Memory B cell (primary cell): ENCODE results near the gene GFM1.

ENCODE experiments used
- ATAC-seq: fragments of 150-1000 bp; cut with Tn5 transposase; 2 replicates; pipeline ENCODE4 v1.10.0; 2021; ENCODE audit warnings: low read depth, mild to moderate bottlenecking, moderate library complexity
- DNase-seq, 2 donors: peaks; one replicate each; pipeline ENCODE4 v3.0.0; 2022; ENCODE audit warnings: low spot score in 2 of 2
- H3K27ac Mint-ChIP-seq: one replicate; pipeline ENCODE4 v1.8.0; 2022; ENCODE audit warnings: mild to moderate bottlenecking, moderate library complexity, mixed read lengths
- H3K27me3 Mint-ChIP-seq: one replicate; pipeline ENCODE4 v1.8.0; 2022; ENCODE audit warnings: mixed read lengths
- H3K36me3 Mint-ChIP-seq: one replicate; pipeline ENCODE4 v1.8.0; 2022; ENCODE audit warnings: mild to moderate bottlenecking, mixed read lengths
- H3K4me1 Mint-ChIP-seq: one replicate; pipeline ENCODE4 v1.8.0; 2022; ENCODE audit warnings: mixed read lengths
- H3K4me3 Mint-ChIP-seq: one replicate; pipeline ENCODE4 v1.8.0; 2022; ENCODE audit warnings: mild to moderate bottlenecking, moderate library complexity, mixed read lengths
- H3K9me3 Mint-ChIP-seq: one replicate; pipeline ENCODE4 v1.8.0; 2022; ENCODE audit warnings: mixed read lengths

The GFM1 gene

GRCh38 chr3:158659454-158660237, 15.3 kb downstream of the GFM1 start:
- no peak for DNase-seq
- peak; percentile 51 for ATAC-seq
- H3K9me3 Mint-ChIP-seq: no peaks in the 10 kb centered on the region
- H3K4me3 Mint-ChIP-seq: no peak overlapping the region
- H3K27me3 Mint-ChIP-seq: no peaks in the 10 kb centered on the region
- peaks cover 18% of the 10 kb centered on the region for H3K36me3 Mint-ChIP-seq
- H3K27ac Mint-ChIP-seq: no peak overlapping the region
- no peaks in the 10 kb centered on the region for H3K4me1 Mint-ChIP-seq

- H3K36me3 Mint-ChIP-seq: peaks cover 24% of the 10 kb centered on the region
- no peaks in the 10 kb centered on the region for H3K27me3 Mint-ChIP-seq
- no peaks in the 10 kb centered on the region for H3K9me3 Mint-ChIP-seq
- no peak overlapping the region for H3K27ac Mint-ChIP-seq
- H3K4me3 Mint-ChIP-seq: no peak overlapping the region
- no peak for DNase-seq
- ATAC-seq: no peak
- H3K4me1 Mint-ChIP-seq: no peaks in the 10 kb centered on the region
These were observed 16.4 kb downstream of the GFM1 start for GRCh38 chr3:158660711-158661110.

DNA sequence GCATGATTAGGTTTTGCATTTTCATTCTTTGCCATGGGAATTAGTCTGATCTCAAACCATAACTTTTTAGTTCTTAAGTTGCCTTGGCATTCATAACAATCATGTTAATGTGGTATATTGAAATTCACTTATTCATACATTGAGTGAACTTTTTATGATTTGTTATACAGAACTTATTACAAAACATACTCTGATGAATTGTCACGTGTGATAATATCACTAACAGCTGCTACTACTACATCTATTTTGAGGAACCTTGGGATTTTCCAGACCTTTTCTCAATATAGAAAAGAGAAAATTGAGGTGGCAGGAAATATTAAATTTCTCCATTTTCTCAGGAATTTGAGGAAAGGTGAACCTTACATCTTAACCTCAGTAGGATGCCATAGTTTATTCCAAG, 18.9 kb downstream of the GFM1 start:
- H3K9me3 Mint-ChIP-seq: no peaks in the 10 kb centered on the region
- peaks cover 21% of the 10 kb centered on the region for H3K36me3 Mint-ChIP-seq
- ATAC-seq (no peak), DNase-seq (no peak)
- H3K4me3 Mint-ChIP-seq: no peak overlapping the region
- H3K4me1 Mint-ChIP-seq: no peaks in the 10 kb centered on the region
- no peak overlapping the region for H3K27ac Mint-ChIP-seq
- no peaks in the 10 kb centered on the region for H3K27me3 Mint-ChIP-seq

DNA sequence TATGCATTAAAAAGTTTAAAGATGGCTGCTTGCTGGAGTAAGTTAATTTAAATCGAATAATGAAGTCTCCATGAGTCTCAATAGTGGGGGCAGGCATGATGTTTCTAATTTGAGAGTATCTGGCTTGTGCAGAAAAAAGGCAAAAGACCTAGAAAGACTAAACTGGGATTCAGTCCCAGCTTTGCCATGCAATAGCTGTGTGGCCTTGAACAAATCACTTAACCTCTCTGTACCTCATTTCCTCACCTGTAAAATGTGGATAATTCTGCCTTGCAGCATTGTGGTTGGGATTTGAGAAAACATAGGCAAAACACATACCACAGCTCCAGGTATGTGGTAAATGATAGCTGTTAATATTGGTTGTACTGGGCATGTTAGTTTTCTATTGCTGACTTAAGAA, 19.5 kb downstream of the GFM1 start:
- Mint-ChIP-seq H3K27me3 (no peaks in the 10 kb centered on the region), H3K4me3 (no peak overlapping the region), H3K9me3 (no peaks in the 10 kb centered on the region), H3K4me1 (no peaks in the 10 kb centered on the region), H3K36me3 (peaks cover 23% of the 10 kb centered on the region), H3K27ac (no peak overlapping the region)
- ATAC-seq (no peak), DNase-seq (no peak)

- no peaks in the 10 kb centered on the region for H3K9me3 Mint-ChIP-seq
- no peak overlapping the region for H3K27ac Mint-ChIP-seq
- DNase-seq: no peak
- H3K4me3 Mint-ChIP-seq: no peak overlapping the region
- H3K4me1 Mint-ChIP-seq: peaks cover 2% of the 10 kb centered on the region
- ATAC-seq: no peak
- H3K27me3 Mint-ChIP-seq: no peaks in the 10 kb centered on the region
- peaks cover 21% of the 10 kb centered on the region for H3K36me3 Mint-ChIP-seq
These were observed 22.1 kb downstream of the GFM1 start for GRCh38 chr3:158666416-158666815.

DNA sequence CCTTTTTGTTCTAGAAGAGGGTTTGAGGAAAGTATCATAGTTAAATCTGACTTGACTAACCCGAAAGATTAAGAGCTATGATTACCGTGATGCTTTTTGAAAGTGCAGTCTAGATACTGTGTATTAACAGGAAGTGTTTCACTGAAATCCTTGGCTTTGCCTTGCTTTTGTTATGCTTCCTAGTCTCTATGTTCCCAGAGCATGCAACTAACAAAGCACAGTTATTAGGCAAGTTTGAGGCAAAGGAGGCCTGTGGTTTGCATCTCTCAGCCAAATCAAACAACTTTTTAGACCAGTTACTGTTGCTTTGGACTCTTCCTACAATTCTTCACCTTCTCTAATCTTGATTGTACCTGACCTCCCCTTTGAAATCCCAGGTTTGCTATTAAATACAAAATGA, 24.2 kb downstream of the GFM1 start:
- peaks cover 20% of the 10 kb centered on the region for H3K36me3 Mint-ChIP-seq
- H3K27me3 Mint-ChIP-seq: no peaks in the 10 kb centered on the region
- no peak overlapping the region for H3K4me3 Mint-ChIP-seq
- ATAC-seq (no peak), DNase-seq (no peak)
- H3K27ac Mint-ChIP-seq: no peak overlapping the region
- peaks cover 10% of the 10 kb centered on the region for H3K4me1 Mint-ChIP-seq
- H3K9me3 Mint-ChIP-seq: no peaks in the 10 kb centered on the region

GRCh38 chr3:158671821-158672214, 27.5 kb downstream of the GFM1 start:
- no peaks in the 10 kb centered on the region for H3K9me3 Mint-ChIP-seq
- no peak for DNase-seq
- peaks cover 9% of the 10 kb centered on the region for H3K36me3 Mint-ChIP-seq
- H3K4me3 Mint-ChIP-seq: peak overlapping the region; percentile 93
- H3K27ac Mint-ChIP-seq: peak overlapping the region; percentile 74
- peaks cover 10% of the 10 kb centered on the region for H3K4me1 Mint-ChIP-seq
- ATAC-seq: peak; percentile 4
- H3K27me3 Mint-ChIP-seq: no peaks in the 10 kb centered on the region

- Mint-ChIP-seq H3K9me3 (no peaks in the 10 kb centered on the region), H3K27ac (peak within 1 kb of the TSS; percentile 74), H3K27me3 (no peaks in the 10 kb centered on the region), H3K36me3 (peaks cover 11% of the 10 kb centered on the region), H3K4me3 (peak within 1 kb of the TSS; percentile 93), H3K4me1 (peaks cover 10% of the 10 kb centered on the region)
- DNase-seq (peak; percentile 43 to 53), ATAC-seq (peak; percentile 96)
These were observed 28.2 kb downstream of the GFM1 start, which contains the start of gene LXN for GRCh38 chr3:158672215-158673176. LXN (minus strand) TSS chr3:158672648; CDS start chr3:158672478, 170 bp downstream.

DNA sequence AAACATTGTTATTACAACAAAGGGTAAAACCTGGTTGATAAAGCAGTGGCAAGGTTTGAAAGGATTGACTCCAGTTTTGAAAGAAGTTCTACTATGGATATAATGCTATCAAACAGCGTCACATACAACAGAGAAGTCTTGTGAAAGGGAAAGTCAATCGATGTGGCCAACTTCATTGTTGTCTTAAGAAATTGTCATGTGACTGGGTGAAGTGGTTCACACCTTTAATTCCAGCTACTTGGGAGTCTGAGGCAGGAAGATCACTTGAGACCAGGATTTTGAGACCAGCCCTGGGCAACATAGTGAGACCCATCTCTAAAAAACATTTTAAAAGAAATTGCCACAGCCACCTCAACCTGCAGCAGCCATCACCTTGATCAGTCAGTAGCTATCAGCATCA, 34.4 kb downstream of the GFM1 start:
- Mint-ChIP-seq H3K9me3 (no peaks in the 10 kb centered on the region), H3K4me3 (no peak overlapping the region), H3K27ac (no peak overlapping the region), H3K4me1 (no peaks in the 10 kb centered on the region), H3K27me3 (no peaks in the 10 kb centered on the region), H3K36me3 (peaks cover 9% of the 10 kb centered on the region)
- DNase-seq: no peak
- ATAC-seq: no peak

- H3K4me1 Mint-ChIP-seq: no peaks in the 10 kb centered on the region
- no peak overlapping the region for H3K4me3 Mint-ChIP-seq
- ATAC-seq (no peak), DNase-seq (no peak)
- H3K36me3 Mint-ChIP-seq: peaks cover 14% of the 10 kb centered on the region
- H3K27ac Mint-ChIP-seq: no peak overlapping the region
- H3K9me3 Mint-ChIP-seq: no peaks in the 10 kb centered on the region
- no peaks in the 10 kb centered on the region for H3K27me3 Mint-ChIP-seq
These were observed 35.2 kb downstream of the GFM1 start for GRCh38 chr3:158679547-158680000.

DNA sequence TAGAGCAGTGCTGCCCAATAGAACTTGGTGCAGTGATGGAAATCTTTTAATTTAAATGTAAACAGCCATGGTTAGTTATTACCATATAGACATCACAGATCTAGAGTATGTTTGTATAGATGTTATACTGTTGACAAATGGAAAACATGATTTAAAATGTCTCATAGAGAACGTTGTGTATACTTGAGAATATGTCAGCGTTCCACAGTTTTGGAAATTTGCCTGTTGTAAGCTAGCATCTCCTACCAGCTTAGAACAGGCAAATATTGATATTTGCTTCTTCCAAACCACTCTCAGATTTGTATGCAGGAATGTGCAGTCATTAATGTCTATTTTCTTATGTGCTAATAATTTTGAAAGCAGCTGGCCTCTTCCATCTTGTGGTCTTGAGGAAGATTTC, 36.5 kb downstream of the GFM1 start:
- H3K4me1 Mint-ChIP-seq: no peaks in the 10 kb centered on the region
- DNase-seq (no peak), ATAC-seq (no peak)
- H3K4me3 Mint-ChIP-seq: no peak overlapping the region
- no peaks in the 10 kb centered on the region for H3K27me3 Mint-ChIP-seq
- H3K27ac Mint-ChIP-seq: no peak overlapping the region
- H3K36me3 Mint-ChIP-seq: peaks cover 14% of the 10 kb centered on the region
- no peaks in the 10 kb centered on the region for H3K9me3 Mint-ChIP-seq

DNA sequence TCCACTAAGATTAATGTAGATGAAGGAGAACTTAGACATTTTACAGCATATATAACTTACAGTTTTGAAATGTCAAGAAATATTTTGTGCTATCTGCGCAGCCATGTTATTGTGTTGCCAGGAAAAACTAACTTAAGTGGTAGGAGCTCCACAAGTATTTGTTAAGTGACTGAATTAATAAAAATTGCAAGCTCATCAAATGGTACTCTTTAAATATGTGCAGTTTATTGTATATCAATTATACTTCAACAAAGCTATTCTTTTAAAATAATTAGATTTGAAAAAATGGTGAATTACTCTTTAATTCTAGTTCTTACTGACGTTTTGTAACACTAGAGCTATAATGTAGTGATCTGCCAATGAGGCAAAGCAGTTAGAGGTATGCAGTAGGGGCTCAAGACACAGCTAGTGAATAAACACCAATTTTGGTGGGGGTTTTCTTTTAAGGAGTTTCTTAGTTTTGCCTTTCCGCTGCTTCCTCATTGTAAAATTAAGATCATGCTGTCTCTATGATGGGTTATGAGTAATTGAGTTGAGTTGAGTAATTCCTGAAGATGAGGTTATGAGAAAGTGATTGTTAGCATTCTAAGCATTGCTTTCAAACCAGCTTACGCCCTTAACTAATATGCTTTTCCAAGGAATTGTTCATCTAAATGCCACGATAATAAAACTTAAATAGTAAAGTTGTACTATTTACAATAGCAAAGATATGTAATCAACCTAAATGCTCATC, 39.1 kb downstream of the GFM1 start:
- no peaks in the 10 kb centered on the region for H3K27me3 Mint-ChIP-seq
- no peak overlapping the region for H3K4me3 Mint-ChIP-seq
- DNase-seq: no peak
- no peak for ATAC-seq
- H3K36me3 Mint-ChIP-seq: peaks cover 12% of the 10 kb centered on the region
- no peak overlapping the region for H3K27ac Mint-ChIP-seq
- H3K4me1 Mint-ChIP-seq: no peaks in the 10 kb centered on the region
- no peaks in the 10 kb centered on the region for H3K9me3 Mint-ChIP-seq

- no peak overlapping the region for H3K27ac Mint-ChIP-seq
- DNase-seq (no peak), ATAC-seq (no peak)
- H3K27me3 Mint-ChIP-seq: no peaks in the 10 kb centered on the region
- H3K36me3 Mint-ChIP-seq: peaks cover 13% of the 10 kb centered on the region
- H3K4me1 Mint-ChIP-seq: no peaks in the 10 kb centered on the region
- H3K9me3 Mint-ChIP-seq: no peaks in the 10 kb centered on the region
- no peak overlapping the region for H3K4me3 Mint-ChIP-seq
These were observed 40.8 kb downstream of the GFM1 start for GRCh38 chr3:158685159-158685558.
